ENCODE results near the gene SLC37A2. TPM values are rescaled to one million over a fixed set of nuclear protein-coding genes. Genes with fewer than 3 reads are reported as not detected.

Gene SLC37A2
- total RNA-seq, 4 donors from 2014 or later: 6.6 to 12.9 (median 8.9) TPM

- TF ChIP-seq EP300 (IDR thresholded peaks at IDR 0.05): no peak
- Histone ChIP-seq H3K36me3 (peaks cover 31 to 68% (median 49%) of the 10 kb centered on the region in 4 donors), H3K9me3 (no peaks in the 10 kb centered on the region), H3K27ac (replicated peaks in 1 of 4) (no peak overlapping the region), H3K4me3 (no peak overlapping the region), H3K27me3 (no peaks in the 10 kb centered on the region), H3K4me1 (no peaks in the 10 kb centered on the region)
- WGBS: 68% methylated on average over 3 of the region's 3 CpGs
- no peak for DNase-seq (ENCODE audit: extremely low spot score)
- intact Hi-C loops (cut with DNase I): no loop called here
Measured at GRCh38 chr11:125101596-125101995, 38.5 kb downstream of the SLC37A2 start.

GRCh38 chr11:125102025-125102424 is 38.9 kb downstream of the SLC37A2 start:
- WGBS: 96% methylated on average over 19 of the region's 19 CpGs
- H3K27me3 ChIP-seq: no peaks in the 10 kb centered on the region
- peaks cover 27 to 64% (median 45%) of the 10 kb centered on the region in 4 donors for H3K36me3 ChIP-seq
- no peaks in the 10 kb centered on the region for H3K9me3 ChIP-seq
- intact Hi-C loops (cut with DNase I): no loop called here
- H3K27ac ChIP-seq (replicated peaks in 1 of 4): no peak overlapping the region
- no peaks in the 10 kb centered on the region for H3K4me1 ChIP-seq
- H3K4me3 ChIP-seq: no peak overlapping the region
- TF ChIP-seq CTCF (IDR thresholded peaks at IDR 0.05) (no peak), EP300 (IDR thresholded peaks at IDR 0.05) (no peak), POLR2AphosphoS5 (IDR thresholded peaks at IDR 0.05) (no peak), POLR2A (IDR thresholded peaks at IDR 0.05; ENCODE audit: low read depth) (no peak)
- DNase-seq (ENCODE audit: extremely low spot score): no peak

- intact Hi-C loops (cut with DNase I): no loop called here
- Histone ChIP-seq H3K4me1 (no peaks in the 10 kb centered on the region), H3K4me3 (no peak overlapping the region), H3K9me3 (no peaks in the 10 kb centered on the region), H3K27ac (replicated peaks in 1 of 4) (no peak overlapping the region), H3K27me3 (no peaks in the 10 kb centered on the region), H3K36me3 (peaks cover 24 to 59% (median 40%) of the 10 kb centered on the region in 4 donors)
- 91% methylated on average over 7 of the region's 7 CpGs for WGBS
- peak; percentile 74 for DNase-seq (ENCODE audit: extremely low spot score)
- TF ChIP-seq EP300 (IDR thresholded peaks at IDR 0.05): no peak
- TF ChIP-seq POLR2AphosphoS5 (IDR thresholded peaks at IDR 0.05): no peak
- TF ChIP-seq CTCF (IDR thresholded peaks at IDR 0.05): no peak
- no peak for TF ChIP-seq POLR2A (IDR thresholded peaks at IDR 0.05; ENCODE audit: low read depth)
Measured at GRCh38 chr11:125102510-125102909, 39.4 kb downstream of the SLC37A2 start.

GRCh38 chr11:125105926-125106325 is 42.8 kb downstream of the SLC37A2 start:
- intact Hi-C loops (cut with DNase I): no loop called here
- Histone ChIP-seq H3K4me1 (peaks cover 6 to 8% (median 7%) of the 10 kb centered on the region in 4 donors), H3K9me3 (no peaks in the 10 kb centered on the region), H3K36me3 (peaks cover 2 to 25% (median 10%) of the 10 kb centered on the region in 4 donors), H3K27me3 (no peaks in the 10 kb centered on the region), H3K27ac (replicated peaks in 1 of 4) (no peak overlapping the region), H3K4me3 (no peak overlapping the region)
- DNase-seq (ENCODE audit: extremely low spot score): no peak
- TF ChIP-seq EP300 (IDR thresholded peaks at IDR 0.05) (no peak), POLR2AphosphoS5 (IDR thresholded peaks at IDR 0.05) (no peak), CTCF (IDR thresholded peaks at IDR 0.05) (no peak), POLR2A (IDR thresholded peaks at IDR 0.05; ENCODE audit: low read depth) (no peak)
- WGBS: 95% methylated on average over 1 of the region's 1 CpG

- no peaks in the 10 kb centered on the region for H3K36me3 ChIP-seq
- 45% methylated on average over 3 of the region's 3 CpGs for WGBS
Measured at GRCh38 chr11:125108469-125108868, 45.4 kb downstream of the SLC37A2 start.

More at GRCh38 chr11:125108469-125108868, 45.4 kb downstream of the SLC37A2 start:
- no peak for DNase-seq (ENCODE audit: extremely low spot score)
- no peak overlapping the region for H3K27ac ChIP-seq (replicated peaks in 1 of 4)
- H3K27me3 ChIP-seq: no peaks in the 10 kb centered on the region
- peaks cover 6 to 15% (median 13%) of the 10 kb centered on the region in 4 donors for H3K4me1 ChIP-seq
- TF ChIP-seq POLR2AphosphoS5 (IDR thresholded peaks at IDR 0.05) (no peak), EP300 (IDR thresholded peaks at IDR 0.05) (no peak), CTCF (IDR thresholded peaks at IDR 0.05) (no peak), POLR2A (IDR thresholded peaks at IDR 0.05; ENCODE audit: low read depth) (no peak)
- no peaks in the 10 kb centered on the region for H3K9me3 ChIP-seq
- intact Hi-C loops (cut with DNase I): no loop called here
- H3K4me3 ChIP-seq: no peak overlapping the region
